GDM1 (cell line): ENCODE measurements around the gene FAF2.
"Not testable (repeated sequence)": the region's sequence is repeated elsewhere in the genome, so short reads cannot be mapped to it uniquely, and the experiment has no call there.

Experiments used
- DNase-seq: peaks from one replicate; lab custom pipeline; 2025; lab: John Stamatoyannopoulos, UW

FAF2 gene

DNA sequence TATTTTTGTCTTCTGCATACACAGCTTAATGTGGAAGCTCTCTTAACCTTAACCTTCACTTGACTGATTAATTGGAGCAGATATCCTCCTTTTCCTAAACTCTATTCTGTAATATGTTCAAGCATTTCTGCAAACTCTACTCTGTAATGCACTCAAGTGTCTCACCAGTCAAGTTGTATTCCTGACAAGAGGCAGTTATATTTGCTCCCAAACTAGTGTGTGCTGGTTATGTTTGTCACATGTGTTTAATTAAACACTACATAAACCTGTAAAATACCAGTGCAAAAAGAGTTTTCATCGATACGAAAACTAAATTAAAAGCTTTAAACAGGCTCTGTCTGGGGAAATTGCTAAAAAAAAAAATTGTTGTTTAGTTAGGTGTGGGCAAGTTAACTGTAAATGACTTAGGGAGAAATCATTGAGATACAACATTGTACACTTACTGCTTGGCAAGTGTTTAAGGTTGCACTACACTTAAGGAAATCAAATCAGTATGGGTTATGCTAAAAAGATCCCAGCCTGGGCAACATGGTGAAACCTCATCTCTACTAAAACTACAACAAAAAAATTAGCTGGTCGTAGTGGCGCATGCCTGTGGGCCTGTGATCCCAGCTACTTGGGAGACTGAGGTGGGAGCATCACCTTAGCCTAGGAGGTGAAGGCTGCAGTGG, 6.7 kb downstream of the FAF2 start:
- DNase-seq = no peak

GRCh38 chr5:176458904-176459561, 10.8 kb downstream of the FAF2 start:
- no peak for DNase-seq

DNA sequence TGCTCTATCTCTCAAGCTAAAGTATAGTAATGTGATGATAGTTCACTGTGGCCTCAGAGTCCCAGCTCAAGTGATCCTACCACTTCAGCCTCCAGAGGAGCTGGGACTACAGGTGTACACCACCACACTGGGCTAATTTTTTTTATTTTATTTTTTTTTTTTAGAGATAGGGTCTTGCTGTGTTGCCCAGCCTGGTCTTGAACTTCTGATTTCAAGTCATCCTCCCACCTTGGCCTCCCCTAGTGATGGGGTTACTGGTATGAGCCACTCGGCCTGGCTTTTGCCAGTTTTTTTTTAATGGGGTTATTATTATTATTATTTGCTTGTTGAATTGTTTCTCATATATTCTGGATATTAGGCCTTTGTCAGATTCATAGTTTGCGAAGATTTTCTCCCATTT, 13.2 kb downstream of the FAF2 start:
- DNase-seq = no peak

DNA sequence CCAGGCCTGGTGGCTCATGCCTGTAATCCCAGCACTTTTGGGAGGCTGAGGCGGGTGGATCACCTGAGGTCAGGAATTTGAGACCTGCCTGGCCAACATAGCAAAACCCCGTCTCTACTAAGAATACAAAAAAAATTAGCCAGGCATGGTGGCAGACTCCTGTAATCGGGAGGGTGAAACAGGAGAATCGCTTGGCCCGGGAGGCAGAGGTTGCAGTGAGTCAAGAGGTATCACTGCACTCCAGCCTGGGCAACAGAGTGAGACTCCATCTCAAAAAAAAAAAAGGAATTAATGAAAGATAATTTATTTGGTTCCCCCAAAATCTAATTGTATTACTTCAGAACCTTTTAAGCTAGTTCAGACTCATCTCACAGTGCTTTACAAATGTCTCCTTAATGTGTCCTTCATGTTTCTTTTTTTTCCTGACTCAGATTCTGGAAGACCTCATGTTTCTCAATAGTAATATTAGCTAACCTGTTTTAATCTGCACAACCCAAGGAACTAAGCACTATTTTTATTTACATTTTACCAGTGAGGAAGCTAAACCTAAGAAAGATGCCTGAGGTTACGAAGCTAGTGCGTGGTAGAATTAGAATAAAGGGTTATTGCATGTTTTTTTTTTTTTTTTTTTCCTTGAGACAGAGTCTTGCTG, 15.1 kb downstream of the FAF2 start:
- no peak for DNase-seq

DNA sequence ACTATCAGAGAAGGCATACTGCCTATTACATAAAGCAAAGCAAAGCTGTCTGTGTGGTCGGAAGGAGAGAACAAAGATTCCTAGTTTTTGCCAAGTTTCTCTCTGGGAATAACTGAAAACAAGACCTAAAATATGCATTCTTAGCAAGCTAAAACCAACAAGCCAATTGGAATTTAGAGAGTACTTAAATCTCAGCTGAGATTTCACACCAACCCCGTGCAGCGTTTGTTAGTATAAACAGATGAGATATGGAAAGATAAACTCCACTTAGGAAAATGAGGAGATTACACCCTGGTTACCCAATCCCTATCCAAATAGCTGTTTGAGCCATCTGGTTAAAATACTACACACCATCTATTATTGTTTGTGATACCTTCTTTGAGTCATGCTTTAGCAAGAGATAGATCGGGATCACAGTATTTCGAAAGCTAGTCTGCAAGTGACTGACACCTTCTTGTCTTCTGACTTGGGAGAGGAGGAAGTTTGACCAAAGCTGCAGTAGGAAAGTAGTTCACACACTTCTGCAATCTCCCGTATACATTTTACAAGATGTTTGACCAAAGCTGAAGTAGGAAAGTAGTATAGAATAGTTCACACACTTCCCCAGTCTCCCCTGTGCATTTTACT, 18.2 kb downstream of the FAF2 start:
- DNase-seq = no peak

- DNase-seq = no peak
Observed at GRCh38 chr5:176469296-176469695, 21.1 kb downstream of the FAF2 start.

- no peak for DNase-seq
Observed at GRCh38 chr5:176470539-176470938, 22.4 kb downstream of the FAF2 start.

DNA sequence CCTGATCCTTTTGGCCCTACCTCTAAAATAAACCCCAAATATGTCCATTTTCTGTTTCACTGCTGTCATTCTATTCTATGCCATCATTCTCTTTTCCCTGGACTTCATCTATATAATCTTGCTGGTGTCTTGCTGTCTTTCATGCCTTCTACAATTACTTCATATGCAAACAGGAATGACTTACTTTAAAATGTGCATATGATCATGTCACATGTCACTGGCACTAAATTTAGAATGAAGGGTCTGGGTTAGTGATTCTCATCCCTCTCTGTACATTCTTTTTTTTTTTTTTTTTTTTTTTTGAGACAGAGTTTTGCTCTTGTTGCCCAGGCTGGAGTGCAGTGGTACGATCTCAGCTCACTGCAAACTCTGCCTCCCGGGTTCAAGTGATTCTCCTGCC, 22.9 kb downstream of the FAF2 start:
- no peak for DNase-seq

- no peak for DNase-seq
Observed at GRCh38 chr5:176473335-176474006, 25.3 kb downstream of the FAF2 start.

DNA sequence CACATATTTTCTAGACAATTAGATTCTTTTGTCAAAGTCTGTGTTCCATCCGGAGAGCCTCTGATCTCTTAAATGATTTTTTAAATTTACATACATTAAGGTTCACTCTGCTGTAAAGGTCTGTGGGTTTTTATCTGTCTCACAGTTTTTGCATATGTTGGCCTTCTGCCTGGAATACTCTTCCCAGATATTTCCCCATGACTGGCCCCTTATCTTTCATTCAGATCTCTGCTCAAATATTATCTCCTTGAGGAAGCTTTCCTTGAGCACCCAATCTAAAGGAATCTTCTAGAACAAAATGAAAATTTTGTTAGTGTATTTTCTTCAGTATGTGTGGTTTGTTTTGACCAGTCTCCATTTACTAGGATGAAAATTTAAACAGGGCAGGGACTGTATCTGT, 26.3 kb downstream of the FAF2 start:
- no peak for DNase-seq

DNA sequence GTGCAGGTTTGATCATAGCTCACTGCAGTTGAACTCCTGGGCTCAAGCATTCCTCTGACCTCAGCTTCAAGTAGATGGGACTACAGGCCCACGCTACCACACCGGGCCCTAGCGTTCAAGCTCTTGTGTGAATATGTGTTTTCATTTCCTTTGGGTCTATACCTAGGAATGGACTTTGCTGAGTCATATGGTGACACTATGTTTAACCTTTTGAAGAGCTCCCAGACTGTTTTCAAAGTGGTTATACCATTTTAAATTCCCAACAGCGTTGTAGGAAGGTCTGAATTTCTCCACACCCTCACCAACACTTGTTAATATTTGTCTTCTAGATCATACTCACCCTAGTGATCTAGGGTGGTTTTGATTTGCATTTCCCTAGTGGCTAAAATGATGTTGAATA, 33.5 kb downstream of the FAF2 start:
- DNase-seq = no peak

DNA sequence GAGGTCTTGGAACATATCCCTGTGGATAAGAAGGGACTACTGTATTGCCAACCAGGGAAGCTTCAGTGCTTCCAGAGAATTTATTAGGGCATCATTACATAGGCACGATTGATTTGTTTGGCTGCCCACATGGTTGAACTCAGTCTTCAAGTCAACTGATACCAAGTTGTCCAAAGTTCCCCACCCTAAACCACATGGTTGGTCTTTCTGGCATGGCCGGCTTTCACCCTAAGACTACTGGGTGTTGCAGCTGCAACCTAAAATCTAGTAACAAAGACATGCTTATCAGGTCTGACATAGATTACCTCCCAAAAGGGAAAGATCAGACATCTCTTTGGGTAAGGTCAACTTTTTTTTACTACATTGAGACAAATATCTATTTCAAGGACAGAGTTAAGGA, 37.0 kb downstream of the FAF2 start:
- DNase-seq = no peak

DNA sequence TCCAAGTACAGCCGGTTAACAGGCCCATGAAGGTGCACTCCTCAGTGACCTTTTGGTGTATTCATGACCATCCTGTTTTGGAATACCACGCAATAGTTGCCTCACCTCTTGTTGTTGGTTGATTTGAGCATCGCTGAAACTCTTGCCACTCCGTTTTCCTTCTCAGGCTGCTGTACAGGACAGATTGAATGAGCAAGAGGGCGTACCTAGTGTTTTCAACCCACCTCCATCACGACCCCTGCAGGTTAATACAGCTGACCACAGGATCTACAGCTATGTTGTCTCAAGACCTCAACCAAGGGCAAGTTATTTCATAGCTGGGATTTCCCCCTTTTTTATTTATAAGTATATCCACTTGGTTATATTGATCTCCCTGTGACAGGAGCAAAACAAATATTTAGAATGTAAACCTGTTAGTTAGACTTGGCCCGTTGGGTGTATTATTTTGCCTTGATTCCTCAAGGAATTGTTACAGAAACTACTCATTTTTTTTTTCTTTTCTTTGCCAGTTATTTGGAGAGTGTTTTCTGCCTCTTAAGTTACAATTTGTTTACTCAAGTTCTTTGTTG, 38.1 kb downstream of the FAF2 start:
- no peak for DNase-seq

GRCh38 chr5:176487160-176487559, 39.0 kb downstream of the FAF2 start:
- DNase-seq = not testable (repeated sequence)

GRCh38 chr5:176489077-176489476, 40.9 kb downstream of the FAF2 start:
- DNase-seq = no peak

GRCh38 chr5:176490301-176490700, 42.1 kb downstream of the FAF2 start:
- no peak for DNase-seq

GRCh38 chr5:176491101-176491502, 42.9 kb downstream of the FAF2 start:
- DNase-seq = peak; percentile 9

- DNase-seq = no peak
Observed at GRCh38 chr5:176491901-176492300, 43.7 kb downstream of the FAF2 start.

GRCh38 chr5:176492431-176492830, 44.2 kb downstream of the FAF2 start:
- DNase-seq = no peak

GRCh38 chr5:176497852-176498251, 49.7 kb downstream of the FAF2 start:
- no peak for DNase-seq

DNA sequence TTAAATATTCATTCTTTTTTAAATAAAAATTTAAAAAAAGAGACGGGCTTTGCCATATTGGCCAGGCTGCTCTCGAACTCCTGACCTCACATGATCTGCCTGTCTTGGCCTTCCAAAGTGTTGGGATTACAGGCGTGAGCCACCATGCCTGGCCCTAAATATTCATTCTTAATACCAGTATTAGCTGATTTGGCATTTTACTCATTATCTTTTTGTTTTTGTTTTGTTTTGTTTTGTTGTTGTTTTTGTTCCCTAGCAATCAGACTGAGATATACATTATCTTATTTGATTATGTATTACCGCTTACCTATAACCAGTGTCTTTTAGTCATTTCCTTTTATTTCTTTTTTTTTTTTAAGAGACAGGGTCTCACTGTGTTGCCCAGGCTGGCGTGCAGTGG, 51.1 kb downstream of the FAF2 start:
- no peak for DNase-seq

DNA sequence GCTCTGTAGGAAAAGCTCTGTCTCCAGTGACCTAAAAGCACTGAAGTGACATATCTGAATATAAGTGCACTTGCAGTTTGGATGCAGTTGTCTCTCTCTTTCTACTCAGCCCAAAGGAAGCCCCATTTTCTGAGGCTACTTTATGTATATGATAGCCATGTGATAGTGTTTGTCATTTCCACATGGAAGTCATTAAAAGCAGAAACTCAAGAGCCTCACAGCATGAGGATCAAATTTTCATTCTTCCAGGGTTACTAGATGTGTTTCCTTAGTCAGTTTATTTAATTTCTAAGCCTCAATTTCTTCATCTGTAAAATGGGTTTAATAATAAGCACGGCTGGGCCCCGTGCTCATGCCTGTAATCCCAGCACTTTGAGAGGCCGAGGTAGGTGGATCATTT, 52.3 kb downstream of the FAF2 start:
- no peak for DNase-seq
